Measurements from ENCODE around the gene CDK19.

Gene CDK19

GRCh38 chr6:110567957-110568696 is 247.1 kb downstream of the CDK19 start:
- DNase-seq = no peak

- DNase-seq = no peak
Measured at GRCh38 chr6:110566346-110567125, 248.7 kb downstream of the CDK19 start.

- DNase-seq = no peak
Measured at GRCh38 chr6:110564703-110565421, 250.4 kb downstream of the CDK19 start.

- no peak for DNase-seq
Measured at GRCh38 chr6:110563711-110564110, 251.6 kb downstream of the CDK19 start.

- DNase-seq = no peak
Measured at GRCh38 chr6:110562316-110562915, 252.9 kb downstream of the CDK19 start.

- no peak for DNase-seq
Measured at GRCh38 chr6:110561696-110562095, 253.6 kb downstream of the CDK19 start.

- DNase-seq = no peak
Measured at GRCh38 chr6:110561008-110561396, 254.3 kb downstream of the CDK19 start.

GRCh38 chr6:110560239-110561007 is 254.8 kb downstream of the CDK19 start:
- peak; percentile 36 for DNase-seq
